Ovary (tissue), 9 donors: ENCODE data around the gene SLCO2A1. TPM values are rescaled to one million over a fixed set of nuclear protein-coding genes. Genes with fewer than 3 reads are reported as not detected.

Experiments
- DNase-seq, 5 donors: peaks; one replicate each; pipeline ENCODE4 v3.0.0-alpha.2; 2019 to 2020
- H3K27ac ChIP-seq, 2 donors: fragments of 200-600 bp; one replicate each; pipeline versions ENCODE4 v1.5.1 to v1.8.0; 2019 to 2022
- H3K27me3 ChIP-seq: fragments of 200-600 bp; one replicate; pipeline ENCODE4 v1.8.0; 2022
- H3K36me3 ChIP-seq: fragments of 200-600 bp; sonication (generic); one replicate; pipeline ENCODE4 v1.5.1; 2019
- H3K4me1 ChIP-seq: one replicate; pipeline ENCODE4 v1.8.1; 2013; ENCODE audit warnings: mild to moderate bottlenecking, moderate library complexity; ENCODE audit not compliant: insufficient read depth
- H3K4me3 ChIP-seq: fragments of 200-600 bp; sonication (generic); one replicate; pipeline ENCODE4 v1.5.1; 2017
- H3K9me3 ChIP-seq, 2 donors: fragments of 200-600 bp in 1 of 2; sonication (generic) in 1 of 2; one replicate each; pipeline versions ENCODE4 v1.5.1 to v1.8.1; 2013 to 2019; ENCODE audit warnings: mild to moderate bottlenecking in 1 of 2, moderate library complexity in 1 of 2
- EP300 ChIP-seq: sonication (generic); formaldehyde crosslinking; IDR thresholded peaks from one replicate; pipeline ENCODE4 v1.6.1; 2017; ENCODE audit warnings: antibody characterized with exemption
- POLR2A ChIP-seq: fragments of 450-650 bp; IDR thresholded peaks from one replicate; pipeline ENCODE4 v1.6.1; 2017; ENCODE audit warnings: antibody characterized with exemption, mild to moderate bottlenecking, moderate library complexity
- WGBS, 3 donors: extraction: QIAGEN DNeasy Blood & Tissue Kit in 1 of 3; methylation state at CpG; one replicate each; pipeline versions ENCODE4 v1.1.5 to v1.1.7; 2013 to 2017; 5-methylcytosine and 5-hydroxymethylcytosine counted together
- intact Hi-C, 4 donors: fragments of 100-400 bp; cut with DNase I; formaldehyde crosslinking; loops; one replicate each; pipeline versions ENCODE4 v1.11.0 to v1.15.1; 2022 to 2023
- polyA plus RNA-seq, 2 donors: library from polyadenylated mRNA; stranded (reverse); fragments of 200-250 nt in 1 of 2; fragments of 350-450 nt in 1 of 2; fragmentation: Illumina TruSeq in 1 of 2; extraction: RNeasy Lipid Tissue Mini Kit (QIAGEN cat#74804) in 1 of 2; gene quantifications; one replicate each; pipeline ENCODE4 v1.2.3, GENCODE V29; 2013 to 2014
- total RNA-seq, 7 donors: library from RNA; depleted of rRNA in 2 of 7; stranded (reverse); fragments of >200 nt in 2 of 7; fragmentation: NEBNext Ultra II Directional in 3 of 7; extraction: Animal tissue kit (Norgen Biotek cat#: 25700) in 3 of 7; gene quantifications; one replicate each; pipeline versions ENCODE4 v1.1.0 to v1.2.4, GENCODE V29; 2016 to 2023
- TF ChIP-seq, protein P1 (sequence below), 3 donors: fragments of 450-650 bp in 2 of 3; fragments of 200-600 bp in 1 of 3; IDR thresholded peaks; one replicate each; pipeline versions ENCODE4 v1.5.1 to v1.8.0; 2016 to 2022; ENCODE audit warnings: antibody characterized with exemption in 3 of 3, mild to moderate bottlenecking in 1 of 3
- donor health status: DM: no; HTN: no; CAD: no; lungs with moderate emphysema.
- donor health status: DM: no; HTN: no; CAD: no.
- donor health status: Bipolar disorder and iron deficiency.
- donor health status: DM: yes; HTN: yes; CAD: no.
- donor health status: DM: no; HTN: no; CAD: no.
- donor health status: DM: yes; HTN: yes; CAD: no.

The SLCO2A1 gene
- total and polyA plus RNA-seq, 9 donors, result 0.83 to 23.6 (median 3.7) TPM

DNA sequence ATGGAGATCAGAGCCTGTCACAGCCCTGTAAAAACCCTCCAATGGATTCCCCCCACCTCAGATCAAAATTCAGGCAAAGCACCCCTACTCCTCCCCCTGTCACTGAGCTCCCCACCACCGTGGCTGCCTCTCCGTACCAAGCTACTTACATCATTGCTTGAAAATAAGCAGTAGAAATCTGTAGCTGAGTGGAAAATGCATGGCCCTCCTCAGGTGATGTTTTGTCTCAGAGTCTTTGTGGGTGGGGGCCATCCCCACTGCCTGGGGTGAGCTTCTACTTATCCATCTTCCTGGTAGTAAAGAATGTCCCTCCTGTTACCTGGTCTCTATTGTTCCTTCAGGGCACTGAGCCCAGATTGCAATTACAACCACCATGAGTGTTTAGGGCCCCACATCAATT lies 34.5 kb downstream of the SLCO2A1 start:
- Histone ChIP-seq H3K4me3 (no peak overlapping the region), H3K27me3 (no peaks in the 10 kb centered on the region), H3K9me3 (no peaks in the 10 kb centered on the region), H3K36me3 (no peaks in the 10 kb centered on the region), H3K4me1 (no peaks in the 10 kb centered on the region), H3K27ac (no peak overlapping the region)
- no peak for DNase-seq
- TF ChIP-seq, protein P1, sequence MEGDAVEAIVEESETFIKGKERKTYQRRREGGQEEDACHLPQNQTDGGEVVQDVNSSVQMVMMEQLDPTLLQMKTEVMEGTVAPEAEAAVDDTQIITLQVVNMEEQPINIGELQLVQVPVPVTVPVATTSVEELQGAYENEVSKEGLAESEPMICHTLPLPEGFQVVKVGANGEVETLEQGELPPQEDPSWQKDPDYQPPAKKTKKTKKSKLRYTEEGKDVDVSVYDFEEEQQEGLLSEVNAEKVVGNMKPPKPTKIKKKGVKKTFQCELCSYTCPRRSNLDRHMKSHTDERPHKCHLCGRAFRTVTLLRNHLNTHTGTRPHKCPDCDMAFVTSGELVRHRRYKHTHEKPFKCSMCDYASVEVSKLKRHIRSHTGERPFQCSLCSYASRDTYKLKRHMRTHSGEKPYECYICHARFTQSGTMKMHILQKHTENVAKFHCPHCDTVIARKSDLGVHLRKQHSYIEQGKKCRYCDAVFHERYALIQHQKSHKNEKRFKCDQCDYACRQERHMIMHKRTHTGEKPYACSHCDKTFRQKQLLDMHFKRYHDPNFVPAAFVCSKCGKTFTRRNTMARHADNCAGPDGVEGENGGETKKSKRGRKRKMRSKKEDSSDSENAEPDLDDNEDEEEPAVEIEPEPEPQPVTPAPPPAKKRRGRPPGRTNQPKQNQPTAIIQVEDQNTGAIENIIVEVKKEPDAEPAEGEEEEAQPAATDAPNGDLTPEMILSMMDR (IDR thresholded peaks at IDR 0.05), result no peak
- TF ChIP-seq EP300 (no peak), POLR2A (no peak)
- WGBS, 3 donors, result 75 to 98% (median 78%) methylated on average over 2 of the region's 2 CpGs
- intact Hi-C loops, result no loop called here

DNA sequence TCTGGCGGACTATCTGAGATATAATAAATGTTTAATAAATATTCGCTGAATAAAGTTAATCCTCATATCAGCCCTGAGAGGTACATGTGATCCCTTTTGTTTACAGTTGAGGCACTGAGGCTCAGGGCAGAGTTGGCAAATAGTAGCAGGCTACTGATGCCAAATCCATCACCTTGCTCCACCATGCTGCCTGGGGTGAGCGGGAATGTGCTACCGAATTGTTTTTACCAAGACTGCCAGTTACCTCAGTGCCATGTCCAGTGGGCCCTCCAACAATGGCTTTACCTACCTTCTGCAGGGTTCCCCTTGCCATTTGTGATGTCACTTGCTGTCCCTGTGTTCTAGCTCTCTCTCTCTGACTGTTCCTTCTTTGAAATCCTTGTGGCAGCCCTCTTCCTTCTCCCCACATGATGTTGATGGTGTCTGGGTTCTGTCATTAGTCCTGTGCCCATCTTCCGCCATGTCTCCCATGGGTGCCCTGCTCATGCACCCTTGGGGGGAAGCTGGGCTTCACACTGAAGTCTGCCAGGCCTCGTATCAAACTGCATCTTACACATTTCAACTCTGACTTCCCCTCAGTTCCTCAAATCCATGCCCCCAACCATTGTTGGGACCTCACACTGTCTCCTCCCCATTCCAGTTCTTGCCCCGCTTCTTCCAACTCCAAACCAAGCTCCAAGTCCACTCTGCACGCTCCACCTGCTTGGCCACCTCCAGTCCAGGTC lies 35.4 kb downstream of the SLCO2A1 start:
- H3K4me1 ChIP-seq, result no peaks in the 10 kb centered on the region
- intact Hi-C loops, result no loop called here
- DNase-seq, result no peak
- no peak overlapping the region for H3K4me3 ChIP-seq
- no peaks in the 10 kb centered on the region for H3K36me3 ChIP-seq
- no peaks in the 10 kb centered on the region for H3K9me3 ChIP-seq
- no peak overlapping the region for H3K27ac ChIP-seq
- no peak for TF ChIP-seq EP300
- TF ChIP-seq, protein P1 (IDR thresholded peaks at IDR 0.05), result no peak
- no peak for TF ChIP-seq POLR2A
- no peaks in the 10 kb centered on the region for H3K27me3 ChIP-seq
- WGBS, 3 donors, result 79 to 95% (median 87%) methylated on average over 8 of the region's 8 CpGs

GRCh38 chr3:133992951-133993620 lies 36.6 kb downstream of the SLCO2A1 start:
- Histone ChIP-seq H3K9me3 (no peaks in the 10 kb centered on the region), H3K4me1 (no peaks in the 10 kb centered on the region), H3K27me3 (no peaks in the 10 kb centered on the region), H3K4me3 (no peak overlapping the region), H3K36me3 (no peaks in the 10 kb centered on the region), H3K27ac (no peak overlapping the region)
- no peak for DNase-seq
- 66 to 78% (median 72%) methylated on average over 10 of the region's 10 CpGs for WGBS, 3 donors
- TF ChIP-seq, protein P1 (IDR thresholded peaks at IDR 0.05), result no peak
- TF ChIP-seq EP300, result no peak
- TF ChIP-seq POLR2A, result no peak
- intact Hi-C loops, result no loop called here

- WGBS, 3 donors, result 85 to 88% (median 87%) methylated on average over 3 of the region's 3 CpGs
- no peak for DNase-seq
- H3K27ac ChIP-seq, result no peak overlapping the region
Observed at GRCh38 chr3:133992381-133992780, 37.3 kb downstream of the SLCO2A1 start.

More at GRCh38 chr3:133992381-133992780, 37.3 kb downstream of the SLCO2A1 start:
- no peaks in the 10 kb centered on the region for H3K36me3 ChIP-seq
- intact Hi-C loops, result no loop called here
- H3K9me3 ChIP-seq, result no peaks in the 10 kb centered on the region
- no peak overlapping the region for H3K4me3 ChIP-seq
- H3K27me3 ChIP-seq, result no peaks in the 10 kb centered on the region
- TF ChIP-seq POLR2A (no peak), EP300 (no peak)
- TF ChIP-seq, protein P1 (IDR thresholded peaks at IDR 0.05), result no peak
- no peaks in the 10 kb centered on the region for H3K4me1 ChIP-seq
